Osteoblast (primary cell): Measurements from ENCODE around the gene MMP17. TPM values are rescaled to one million over a fixed set of nuclear protein-coding genes. Genes with fewer than 3 reads are reported as not detected.

Source experiments
- DNase-seq: peaks from one replicate; pipeline ENCODE4 v3.0.0; 2011; ENCODE audit warnings: low spot score, mixed read lengths; ENCODE audit not compliant: insufficient read length; ENCODE audit errors: missing footprints
- H2AFZ ChIP-seq: 2 replicates; pipeline ENCODE4 v1.6.0; 2011; ENCODE audit warnings: mild to moderate bottlenecking, low read length
- H3K27ac ChIP-seq: 2 replicates; pipeline ENCODE4 v1.5.1; 2011; ENCODE audit warnings: mild to moderate bottlenecking, low read depth, low read length, moderate library complexity
- H3K27me3 ChIP-seq: 2 replicates; pipeline ENCODE4 v1.6.0; 2012; ENCODE audit warnings: mild to moderate bottlenecking, control low read depth, inconsistent platforms, low read length, moderate library complexity; ENCODE audit not compliant: insufficient read depth
- H3K36me3 ChIP-seq: 2 replicates; pipeline ENCODE4 v1.5.1; 2011; ENCODE audit warnings: mild to moderate bottlenecking, low read length, control low read depth, moderate library complexity; ENCODE audit not compliant: insufficient read depth
- H3K4me1 ChIP-seq: 2 replicates; pipeline ENCODE4 v1.5.1; 2011; ENCODE audit warnings: mild to moderate bottlenecking, low read length, control low read depth, moderate library complexity; ENCODE audit not compliant: insufficient read depth
- H3K4me2 ChIP-seq: 2 replicates; pipeline ENCODE4 v1.6.0; 2011; ENCODE audit warnings: mild to moderate bottlenecking, low read length; ENCODE audit not compliant: insufficient read depth
- H3K4me3 ChIP-seq: fragments of 200-600 bp; sonication (generic); 3 replicates; pipeline ENCODE4 v1.5.1; 2012; ENCODE audit warnings: mild to moderate bottlenecking, low read length, inconsistent platforms; ENCODE audit not compliant: insufficient read depth
- H3K79me2 ChIP-seq: 2 replicates; pipeline ENCODE4 v1.6.0; 2012; ENCODE audit warnings: mild to moderate bottlenecking, low read length, control low read depth, inconsistent platforms; ENCODE audit not compliant: insufficient read depth
- H3K9me3 ChIP-seq: 2 replicates; pipeline ENCODE4 v1.5.1; 2011; ENCODE audit warnings: low read depth, low read length, control low read depth
- H4K20me1 ChIP-seq: 2 replicates; pipeline ENCODE4 v1.6.0; 2012; ENCODE audit warnings: mild to moderate bottlenecking, low read length, control low read depth; ENCODE audit not compliant: insufficient read depth
- total RNA-seq: library from RNA; depleted of rRNA; stranded (reverse); fragments of >200 nt; gene quantifications from 2 replicates; pipeline ENCODE4 v1.2.3, GENCODE V29; 2012
- TF ChIP-seq, protein P1 (sequence below): IDR thresholded peaks from 2 replicates; pipeline ENCODE4 v1.5.1; 2011; ENCODE audit warnings: mild to moderate bottlenecking, low read depth, low read length, moderate library complexity; ENCODE audit errors: extremely low read depth

MMP17 gene
- total RNA-seq, 1 donor, result 10.5 TPM

GRCh38 chr12:131848753-131849152 lies 20.6 kb downstream of the MMP17 start:
- Histone ChIP-seq H3K27me3 (no peaks in the 10 kb centered on the region), H2AFZ (no peak overlapping the region), H3K79me2 (no peaks in the 10 kb centered on the region), H3K4me2 (no peak overlapping the region), H3K27ac (no peak overlapping the region), H4K20me1 (no peaks in the 10 kb centered on the region), H3K4me1 (peaks cover 6% of the 10 kb centered on the region), H3K4me3 (no peak overlapping the region), H3K36me3 (no peaks in the 10 kb centered on the region), H3K9me3 (no peaks in the 10 kb centered on the region)
- TF ChIP-seq, protein P1, sequence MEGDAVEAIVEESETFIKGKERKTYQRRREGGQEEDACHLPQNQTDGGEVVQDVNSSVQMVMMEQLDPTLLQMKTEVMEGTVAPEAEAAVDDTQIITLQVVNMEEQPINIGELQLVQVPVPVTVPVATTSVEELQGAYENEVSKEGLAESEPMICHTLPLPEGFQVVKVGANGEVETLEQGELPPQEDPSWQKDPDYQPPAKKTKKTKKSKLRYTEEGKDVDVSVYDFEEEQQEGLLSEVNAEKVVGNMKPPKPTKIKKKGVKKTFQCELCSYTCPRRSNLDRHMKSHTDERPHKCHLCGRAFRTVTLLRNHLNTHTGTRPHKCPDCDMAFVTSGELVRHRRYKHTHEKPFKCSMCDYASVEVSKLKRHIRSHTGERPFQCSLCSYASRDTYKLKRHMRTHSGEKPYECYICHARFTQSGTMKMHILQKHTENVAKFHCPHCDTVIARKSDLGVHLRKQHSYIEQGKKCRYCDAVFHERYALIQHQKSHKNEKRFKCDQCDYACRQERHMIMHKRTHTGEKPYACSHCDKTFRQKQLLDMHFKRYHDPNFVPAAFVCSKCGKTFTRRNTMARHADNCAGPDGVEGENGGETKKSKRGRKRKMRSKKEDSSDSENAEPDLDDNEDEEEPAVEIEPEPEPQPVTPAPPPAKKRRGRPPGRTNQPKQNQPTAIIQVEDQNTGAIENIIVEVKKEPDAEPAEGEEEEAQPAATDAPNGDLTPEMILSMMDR, result no peak
- DNase-seq, result peak; percentile 44

GRCh38 chr12:131849700-131850553 lies 21.7 kb downstream of the MMP17 start:
- no peaks in the 10 kb centered on the region for H3K27me3 ChIP-seq
- no peak overlapping the region for H2AFZ ChIP-seq
- no peak overlapping the region for H3K27ac ChIP-seq
- no peaks in the 10 kb centered on the region for H3K9me3 ChIP-seq
- no peaks in the 10 kb centered on the region for H3K36me3 ChIP-seq
- H3K4me1 ChIP-seq, result peaks cover 6% of the 10 kb centered on the region
- no peak overlapping the region for H3K4me2 ChIP-seq
- DNase-seq, result peak; percentile 30
- TF ChIP-seq, protein P1, result no peak
- no peak overlapping the region for H3K4me3 ChIP-seq
- H4K20me1 ChIP-seq, result no peaks in the 10 kb centered on the region
- H3K79me2 ChIP-seq, result no peaks in the 10 kb centered on the region

DNA sequence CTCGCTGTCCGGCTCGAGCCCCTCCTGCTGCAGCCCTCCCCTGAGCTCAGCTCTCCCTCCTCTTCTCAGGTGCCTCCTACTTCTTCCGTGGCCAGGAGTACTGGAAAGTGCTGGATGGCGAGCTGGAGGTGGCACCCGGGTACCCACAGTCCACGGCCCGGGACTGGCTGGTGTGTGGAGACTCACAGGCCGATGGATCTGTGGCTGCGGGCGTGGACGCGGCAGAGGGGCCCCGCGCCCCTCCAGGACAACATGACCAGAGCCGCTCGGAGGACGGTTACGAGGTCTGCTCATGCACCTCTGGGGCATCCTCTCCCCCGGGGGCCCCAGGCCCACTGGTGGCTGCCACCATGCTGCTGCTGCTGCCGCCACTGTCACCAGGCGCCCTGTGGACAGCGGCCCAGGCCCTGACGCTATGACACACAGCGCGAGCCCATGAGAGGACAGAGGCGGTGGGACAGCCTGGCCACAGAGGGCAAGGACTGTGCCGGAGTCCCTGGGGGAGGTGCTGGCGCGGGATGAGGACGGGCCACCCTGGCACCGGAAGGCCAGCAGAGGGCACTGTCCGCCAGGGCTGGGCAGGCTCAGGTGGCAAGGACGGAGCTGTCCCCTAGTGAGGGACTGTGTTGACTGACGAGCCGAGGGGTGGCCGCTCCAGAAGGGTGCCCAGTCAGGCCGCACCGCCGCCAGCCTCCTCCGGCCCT lies 22.8 kb downstream of the MMP17 start:
- DNase-seq, result peak; percentile 95
- no peaks in the 10 kb centered on the region for H3K9me3 ChIP-seq
- H3K79me2 ChIP-seq, result no peaks in the 10 kb centered on the region
- TF ChIP-seq, protein P1, result peak; percentile 52
- H4K20me1 ChIP-seq, result no peaks in the 10 kb centered on the region
- H3K27ac ChIP-seq, result no peak overlapping the region
- H3K4me3 ChIP-seq, result no peak overlapping the region
- no peak overlapping the region for H3K4me2 ChIP-seq
- peaks cover 3% of the 10 kb centered on the region for H3K27me3 ChIP-seq
- no peaks in the 10 kb centered on the region for H3K36me3 ChIP-seq
- H3K4me1 ChIP-seq, result peaks cover 6% of the 10 kb centered on the region
- no peak overlapping the region for H2AFZ ChIP-seq
